Osteocyte (in vitro differentiated cells): ENCODE measurements around the gene OTOG. TPM values are rescaled to one million over a fixed set of nuclear protein-coding genes. Genes with fewer than 3 reads are reported as not detected.

Source experiments
- DNase-seq: peaks from one replicate; pipeline ENCODE4 v3.0.0; 2021; ENCODE audit warnings: mixed read lengths; ENCODE audit not compliant: unreplicated experiment; ENCODE audit errors: extremely low spot score
- H3K27ac Mint-ChIP-seq: one replicate; pipeline ENCODE4 v1.8.0; 2021; ENCODE audit warnings: mild to moderate bottlenecking, mixed read lengths; ENCODE audit not compliant: unreplicated experiment
- H3K27me3 Mint-ChIP-seq: one replicate; pipeline ENCODE4 v1.8.0; 2021; ENCODE audit warnings: mixed read lengths; ENCODE audit not compliant: unreplicated experiment
- H3K36me3 Mint-ChIP-seq: one replicate; pipeline ENCODE4 v1.8.0; 2021; ENCODE audit warnings: mixed read lengths; ENCODE audit not compliant: unreplicated experiment
- H3K4me1 Mint-ChIP-seq: one replicate; pipeline ENCODE4 v1.8.0; 2021; ENCODE audit warnings: mixed read lengths; ENCODE audit not compliant: unreplicated experiment
- H3K4me3 Mint-ChIP-seq: one replicate; pipeline ENCODE4 v1.8.0; 2021; ENCODE audit warnings: mild to moderate bottlenecking, moderate library complexity, mixed read lengths; ENCODE audit not compliant: unreplicated experiment
- H3K9me3 Mint-ChIP-seq: one replicate; pipeline ENCODE4 v1.8.0; 2021; ENCODE audit warnings: mixed read lengths; ENCODE audit not compliant: unreplicated experiment
- total RNA-seq: library from RNA; stranded (reverse); gene quantifications from 2 replicates; pipeline ENCODE4 v1.2.1, GENCODE V29; 2021
- TF ChIP-seq, protein P1 (sequence below): fragments of 200-600 bp; sonication (generic); IDR thresholded peaks from 2 replicates; pipeline ENCODE4 v1.5.0; 2021; ENCODE audit warnings: antibody characterized with exemption, mild to moderate bottlenecking, moderate library complexity

OTOG gene
- total RNA-seq, 1 donor from 2014 or later, result not detected

DNA sequence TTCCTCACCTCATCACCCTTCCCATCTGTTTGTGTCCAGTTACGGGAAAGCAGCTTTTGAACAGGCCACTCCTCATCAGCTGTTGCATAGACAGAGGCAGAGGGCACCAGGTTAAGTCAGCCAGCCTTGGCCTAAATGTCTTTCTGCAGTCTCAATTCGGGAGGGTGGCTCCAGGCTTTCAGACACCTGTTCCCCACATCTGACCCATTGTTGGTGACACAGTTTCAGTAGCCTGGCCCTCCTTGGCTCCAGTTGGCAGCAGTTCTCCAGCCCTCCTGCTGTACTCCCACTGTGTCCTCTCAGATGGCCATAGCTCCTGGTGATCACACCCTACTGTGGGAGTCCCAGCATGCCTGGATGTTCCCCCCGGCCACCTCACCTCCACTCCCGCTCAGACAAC, 101.5 kb downstream of the OTOG start:
- TF ChIP-seq, protein P1, sequence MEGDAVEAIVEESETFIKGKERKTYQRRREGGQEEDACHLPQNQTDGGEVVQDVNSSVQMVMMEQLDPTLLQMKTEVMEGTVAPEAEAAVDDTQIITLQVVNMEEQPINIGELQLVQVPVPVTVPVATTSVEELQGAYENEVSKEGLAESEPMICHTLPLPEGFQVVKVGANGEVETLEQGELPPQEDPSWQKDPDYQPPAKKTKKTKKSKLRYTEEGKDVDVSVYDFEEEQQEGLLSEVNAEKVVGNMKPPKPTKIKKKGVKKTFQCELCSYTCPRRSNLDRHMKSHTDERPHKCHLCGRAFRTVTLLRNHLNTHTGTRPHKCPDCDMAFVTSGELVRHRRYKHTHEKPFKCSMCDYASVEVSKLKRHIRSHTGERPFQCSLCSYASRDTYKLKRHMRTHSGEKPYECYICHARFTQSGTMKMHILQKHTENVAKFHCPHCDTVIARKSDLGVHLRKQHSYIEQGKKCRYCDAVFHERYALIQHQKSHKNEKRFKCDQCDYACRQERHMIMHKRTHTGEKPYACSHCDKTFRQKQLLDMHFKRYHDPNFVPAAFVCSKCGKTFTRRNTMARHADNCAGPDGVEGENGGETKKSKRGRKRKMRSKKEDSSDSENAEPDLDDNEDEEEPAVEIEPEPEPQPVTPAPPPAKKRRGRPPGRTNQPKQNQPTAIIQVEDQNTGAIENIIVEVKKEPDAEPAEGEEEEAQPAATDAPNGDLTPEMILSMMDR, result no peak
- Mint-ChIP-seq H3K9me3 (peaks cover 18% of the 10 kb centered on the region), H3K27me3 (peaks cover 3% of the 10 kb centered on the region), H3K4me3 (no peak overlapping the region), H3K36me3 (no peaks in the 10 kb centered on the region), H3K4me1 (no peaks in the 10 kb centered on the region), H3K27ac (no peak overlapping the region)
- no peak for DNase-seq

DNA sequence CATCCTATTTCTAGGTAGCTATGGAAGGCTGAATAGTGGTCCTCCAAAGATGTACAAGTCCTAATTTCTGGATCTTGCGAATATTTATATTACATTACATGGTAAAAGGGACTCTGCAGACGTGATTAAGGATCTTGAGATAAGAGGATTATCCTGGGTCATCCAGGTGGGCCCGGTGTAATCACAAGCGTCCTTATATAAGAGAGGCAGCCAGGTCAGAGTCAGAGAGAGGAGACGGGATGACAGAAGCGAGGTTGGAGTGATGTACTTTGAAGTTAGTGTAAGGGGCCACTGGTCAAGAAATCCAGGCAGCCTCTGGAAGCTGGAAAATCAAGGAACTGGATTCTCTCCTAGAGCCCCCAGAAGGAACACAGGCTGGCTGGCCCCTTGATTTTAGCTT, 102.2 kb downstream of the OTOG start:
- no peak for DNase-seq
- H3K27me3 Mint-ChIP-seq, result peaks cover 3% of the 10 kb centered on the region

GRCh38 chr11:17649696-17650095, 102.6 kb downstream of the OTOG start:
- no peaks in the 10 kb centered on the region for H3K4me1 Mint-ChIP-seq
- peaks cover 3% of the 10 kb centered on the region for H3K27me3 Mint-ChIP-seq
- peaks cover 18% of the 10 kb centered on the region for H3K9me3 Mint-ChIP-seq
- no peak for DNase-seq
- H3K36me3 Mint-ChIP-seq, result no peaks in the 10 kb centered on the region
- no peak overlapping the region for H3K27ac Mint-ChIP-seq
- TF ChIP-seq, protein P1, result no peak
- H3K4me3 Mint-ChIP-seq, result no peak overlapping the region

More for the DNA sequence above, 102.2 kb downstream of the OTOG start:
- Mint-ChIP-seq H3K4me3 (no peak overlapping the region), H3K27ac (no peak overlapping the region), H3K36me3 (no peaks in the 10 kb centered on the region), H3K4me1 (no peaks in the 10 kb centered on the region), H3K9me3 (peaks cover 18% of the 10 kb centered on the region)
- TF ChIP-seq, protein P1, result no peak

DNA sequence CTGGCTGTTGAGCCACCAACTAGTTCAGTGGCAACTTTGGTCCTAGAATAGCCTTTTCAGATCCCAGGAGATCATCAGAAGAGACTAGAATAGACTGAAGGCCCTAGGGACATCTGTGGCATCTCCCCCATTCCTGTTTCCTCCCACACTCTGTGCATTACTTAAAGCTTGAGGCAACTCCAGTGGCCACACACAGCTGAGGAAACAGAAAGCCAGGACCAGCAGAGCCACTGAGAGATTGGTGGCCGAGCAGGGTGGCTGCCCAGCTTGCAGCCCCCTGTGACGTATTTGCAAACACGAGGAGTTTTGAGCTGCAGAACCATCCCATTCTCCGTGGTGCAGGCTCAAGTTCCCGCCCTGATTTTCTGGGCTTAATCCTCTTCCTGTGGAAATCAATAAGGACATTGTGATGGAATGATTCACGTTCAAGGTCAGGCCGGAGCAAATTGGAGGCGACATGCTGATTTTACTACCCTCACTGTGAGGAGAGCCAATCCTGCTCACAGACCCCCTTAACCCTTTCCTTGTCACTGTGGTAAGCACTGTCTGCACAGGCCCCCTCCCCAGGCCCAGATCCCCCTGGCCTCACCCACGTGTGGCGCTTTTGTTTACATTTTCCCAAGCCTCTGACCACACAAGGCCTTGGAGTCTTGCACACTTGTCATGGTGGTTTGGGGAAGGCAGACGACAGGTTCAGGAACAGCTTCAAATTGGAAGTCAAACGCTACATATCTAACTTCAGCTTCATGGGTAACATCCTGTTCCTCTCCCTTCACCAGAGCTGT, 103.3 kb downstream of the OTOG start:
- TF ChIP-seq, protein P1, result no peak
- no peak for DNase-seq
- no peaks in the 10 kb centered on the region for H3K4me1 Mint-ChIP-seq
- peaks cover 3% of the 10 kb centered on the region for H3K27me3 Mint-ChIP-seq
- H3K4me3 Mint-ChIP-seq, result no peak overlapping the region
- H3K9me3 Mint-ChIP-seq, result peaks cover 18% of the 10 kb centered on the region
- H3K27ac Mint-ChIP-seq, result no peak overlapping the region
- H3K36me3 Mint-ChIP-seq, result no peaks in the 10 kb centered on the region

- Mint-ChIP-seq H3K4me1 (no peaks in the 10 kb centered on the region), H3K4me3 (no peak overlapping the region), H3K27ac (no peak overlapping the region), H3K9me3 (peaks cover 24% of the 10 kb centered on the region), H3K27me3 (peaks cover 3% of the 10 kb centered on the region), H3K36me3 (no peaks in the 10 kb centered on the region)
- TF ChIP-seq, protein P1, result no peak
- DNase-seq, result no peak
Measured at GRCh38 chr11:17651061-17651460, 104.0 kb downstream of the OTOG start.
